H1 (cell line): ENCODE data around the gene TEX38. TPM values are rescaled to one million over a fixed set of nuclear protein-coding genes. Genes with fewer than 3 reads are reported as not detected.
A peak's percentile ranks its signal among the peaks of the same experiment; 100 is the strongest.

Experiments
- CTCF ChIA-PET: fragments of 300-600 bp; sonication (Branson Sonifier 250); formaldehyde crosslinking; loops from one replicate; lab custom pipeline; 2021; ENCODE audit not compliant: partially characterized antibody; lab: Charles Lee
- POLR2A ChIA-PET: fragments of 300-600 bp; sonication (Branson Sonifier 250); formaldehyde crosslinking; loops from one replicate; lab custom pipeline; 2021; ENCODE audit warnings: inconsistent platforms; ENCODE audit not compliant: partially characterized antibody; lab: Charles Lee
- DNase-seq, 2 experiments: peaks; one replicate each; pipeline versions ENCODE4 v3.0.0 to v3.0.0-alpha.2; 2010 to 2022; ENCODE audit warnings: low spot score in 2 of 2, low read depth in 1 of 2, mixed read lengths in 1 of 2
- FAIRE-seq: peaks from 2 replicates; lab custom pipeline; 2011; peaks lifted over from hg19 to GRCh38; lab: Jason Lieb, UNC
- H2AFZ ChIP-seq: 2 replicates; pipeline ENCODE4 v1.8.1; 2012; ENCODE audit warnings: low read length, inconsistent platforms
- H2AK5ac ChIP-seq: 2 replicates; pipeline ENCODE4 v1.6.1; 2013; ENCODE audit warnings: low read depth, low read length
- H2BK120ac ChIP-seq: replicated peaks from 2 replicates; pipeline ENCODE3; 2013; ENCODE audit warnings: low read depth, low read length, inconsistent platforms
- H2BK12ac ChIP-seq: 2 replicates; pipeline ENCODE4 v1.6.1; 2013; ENCODE audit warnings: low read depth, low read length
- H2BK15ac ChIP-seq: 2 replicates; pipeline ENCODE4 v1.6.1; 2013; ENCODE audit warnings: low read length
- H2BK20ac ChIP-seq: 2 replicates; pipeline ENCODE4 v1.6.1; 2013; ENCODE audit warnings: low read length
- H2BK5ac ChIP-seq: 2 replicates; pipeline ENCODE4 v1.6.1; 2013; ENCODE audit warnings: low read depth, low read length
- H3K14ac ChIP-seq: 2 replicates; pipeline ENCODE4 v1.6.1; 2013; ENCODE audit warnings: inconsistent platforms; ENCODE audit not compliant: insufficient read length
- H3K18ac ChIP-seq: 2 replicates; pipeline ENCODE4 v1.6.1; 2013; ENCODE audit warnings: low read length; ENCODE audit errors: extremely low read depth
- H3K23ac ChIP-seq: 2 replicates; pipeline ENCODE4 v1.6.1; 2013; ENCODE audit warnings: inconsistent platforms; ENCODE audit not compliant: insufficient read length
- H3K23me2 ChIP-seq: 2 replicates; pipeline ENCODE4 v1.6.1; 2013; ENCODE audit warnings: low read depth, low read length
- H3K27ac ChIP-seq: 2 replicates; pipeline ENCODE4 v1.6.1; 2011; ENCODE audit warnings: low read depth, low read length, inconsistent platforms
- H3K27me3 ChIP-seq, 4 experiments: replicated peaks in 1 of 4; 1 replicate in 1 of 4; 2 replicates in 3 of 4; pipeline versions ENCODE4 v1.6.1 to v1.8.1; 2011 to 2013; ENCODE audit warnings: low read length in 3 of 4, mild to moderate bottlenecking in 3 of 4, inconsistent platforms in 2 of 4, mixed read lengths in 2 of 4, moderate library complexity in 1 of 4; ENCODE audit not compliant: control insufficient read depth in 3 of 4, insufficient read depth in 3 of 4; ENCODE audit errors: extremely low read depth in 1 of 4
- H3K36me3 ChIP-seq, 4 experiments: 2 replicates each; pipeline versions ENCODE4 v1.6.1 to v1.8.1; 2011 to 2013; ENCODE audit warnings: mild to moderate bottlenecking in 4 of 4, low read length in 3 of 4, moderate library complexity in 2 of 4, control low read depth in 1 of 4, inconsistent platforms in 1 of 4; ENCODE audit not compliant: insufficient read depth in 4 of 4, control insufficient read depth in 2 of 4
- H3K4ac ChIP-seq: replicated peaks from 2 replicates; pipeline ENCODE3; 2013; ENCODE audit warnings: low read length, low read depth, mixed read lengths, inconsistent platforms; ENCODE audit not compliant: insufficient read length
- H3K4me1 ChIP-seq, 4 experiments: replicated peaks in 1 of 4; 1 replicate in 1 of 4; 2 replicates in 3 of 4; pipeline versions ENCODE4 v1.6.1 to v1.8.1; 2011 to 2013; ENCODE audit warnings: low read length in 3 of 4, inconsistent platforms in 2 of 4, mixed read lengths in 1 of 4; ENCODE audit not compliant: insufficient read depth in 4 of 4, control insufficient read depth in 3 of 4
- H3K4me2 ChIP-seq, 2 experiments: 2 replicates each; pipeline versions ENCODE4 v1.6.1 to v1.8.1; 2011 to 2013; ENCODE audit warnings: low read depth in 2 of 2, low read length in 2 of 2, control low read depth in 1 of 2, inconsistent platforms in 1 of 2, mild to moderate bottlenecking in 1 of 2; ENCODE audit not compliant: insufficient read depth in 1 of 2
- H3K4me3 ChIP-seq, 4 experiments: fragments of 200-600, 300-600 bp in 1 of 4; sonication (generic), shearing (Covaris generic), sonication (Bioruptor Twin) in 1 of 4; 2 replicates each; pipeline versions ENCODE4 v1.5.1 to v1.8.1; 2011 to 2016; ENCODE audit warnings: low read length in 4 of 4, low read depth in 3 of 4, control low read depth in 2 of 4, inconsistent platforms in 2 of 4, mild to moderate bottlenecking in 2 of 4, mixed read lengths in 1 of 4, moderate library complexity in 1 of 4; ENCODE audit not compliant: insufficient read depth in 2 of 4; ENCODE audit errors: extremely low read depth in 1 of 4
- H3K56ac ChIP-seq: replicated peaks from 2 replicates; pipeline ENCODE3; 2013; ENCODE audit warnings: low read depth, mild to moderate bottlenecking, mixed read lengths, low read length, inconsistent platforms; ENCODE audit not compliant: insufficient read length
- H3K79me1 ChIP-seq: 2 replicates; pipeline ENCODE4 v1.6.1; 2013; ENCODE audit warnings: low read depth, low read length, control low read depth
- H3K79me2 ChIP-seq, 2 experiments: 2 replicates each; pipeline versions ENCODE4 v1.6.1 to v1.8.1; 2012 to 2013; ENCODE audit warnings: low read length in 2 of 2, mild to moderate bottlenecking in 2 of 2, inconsistent platforms in 1 of 2; ENCODE audit not compliant: insufficient read depth in 2 of 2, control insufficient read depth in 1 of 2
- H3K9ac ChIP-seq, 4 experiments: replicated peaks in 1 of 4; 1 replicate in 1 of 4; 2 replicates in 3 of 4; pipeline versions ENCODE4 v1.6.1 to v1.8.1; 2011 to 2013; ENCODE audit warnings: low read depth in 3 of 4, low read length in 3 of 4, control low read depth in 2 of 4, mild to moderate bottlenecking in 2 of 4, moderate library complexity in 2 of 4, inconsistent platforms in 1 of 4; ENCODE audit errors: extremely low read depth in 1 of 4
- H3K9me3 ChIP-seq, 2 experiments: 2 replicates each; pipeline versions ENCODE4 v1.6.1 to v1.8.1; 2012 to 2013; ENCODE audit warnings: mild to moderate bottlenecking in 2 of 2, moderate library complexity in 2 of 2, control low read depth in 1 of 2, inconsistent platforms in 1 of 2, low read depth in 1 of 2, low read length in 1 of 2, mixed read lengths in 1 of 2; ENCODE audit not compliant: insufficient read depth in 2 of 2
- H4K20me1 ChIP-seq, 2 experiments: replicated peaks in 1 of 2; 2 replicates each; pipeline versions ENCODE3 to v1.8.1; 2011 to 2013; ENCODE audit warnings: inconsistent platforms in 2 of 2, low read length in 2 of 2, mild to moderate bottlenecking in 1 of 2; ENCODE audit not compliant: insufficient read depth in 2 of 2, control insufficient read depth in 1 of 2
- H4K5ac ChIP-seq: 2 replicates; pipeline ENCODE4 v1.6.1; 2013; ENCODE audit warnings: low read length, low read depth, mixed read lengths, inconsistent platforms; ENCODE audit not compliant: insufficient read length
- H4K8ac ChIP-seq: 2 replicates; pipeline ENCODE4 v1.8.0; 2013; ENCODE audit warnings: mild to moderate bottlenecking, moderate library complexity, low read length, inconsistent platforms; ENCODE audit not compliant: insufficient read depth; ENCODE audit errors: extremely low read depth
- H4K91ac ChIP-seq: replicated peaks from 2 replicates; pipeline ENCODE3; 2013; ENCODE audit warnings: low read length, mixed read lengths, inconsistent platforms; ENCODE audit not compliant: insufficient read length
- CEBPB ChIP-seq: IDR thresholded peaks from 2 replicates; pipeline ENCODE4 v1.6.1; 2012; ENCODE audit warnings: low read depth, low read length
- JUN ChIP-seq: IDR thresholded peaks from 2 replicates; pipeline ENCODE4 v1.6.1; 2011; ENCODE audit warnings: low read depth, mild to moderate bottlenecking, improper control_type of control experiment, low read length
- JUND ChIP-seq: IDR thresholded peaks from 2 replicates; pipeline ENCODE4 v1.6.1; 2011; ENCODE audit warnings: mild to moderate bottlenecking, improper control_type of control experiment, low read length
- KDM4A ChIP-seq: IDR thresholded peaks from one replicate; pipeline ENCODE4 v1.7.1; 2012; ENCODE audit warnings: low read depth, mild to moderate bottlenecking, moderate library complexity, low read length, inconsistent platforms; ENCODE audit not compliant: severe bottlenecking
- MAX ChIP-seq: IDR thresholded peaks from 2 replicates; pipeline ENCODE4 v1.6.1; 2012; ENCODE audit warnings: inconsistent platforms
- RFX5 ChIP-seq: IDR thresholded peaks from 2 replicates; pipeline ENCODE4 v1.6.1; 2011; ENCODE audit warnings: low read depth, low read length, improper control_type of control experiment, borderline replicate concordance
- SP1 ChIP-seq: IDR thresholded peaks from 2 replicates; pipeline ENCODE4 v1.6.1; 2011; ENCODE audit warnings: low read depth, low read length
- SRF ChIP-seq: IDR thresholded peaks from 2 replicates; pipeline ENCODE4 v1.6.1; 2011; ENCODE audit warnings: mild to moderate bottlenecking, low read depth, low read length, moderate library complexity
- TAF7 ChIP-seq: optimal IDR thresholded peaks from 2 replicates; pipeline ENCODE3; 2011; ENCODE audit warnings: low read depth, mild to moderate bottlenecking, inconsistent platforms, low read length, moderate library complexity, borderline replicate concordance
- USF2 ChIP-seq: IDR thresholded peaks from 2 replicates; pipeline ENCODE4 v1.6.1; 2011; ENCODE audit warnings: low read length, improper control_type of control experiment
- WGBS, 2 experiments: shearing (Covaris generic) in 1 of 2; methylation state at CpG; one replicate each; pipeline versions ENCODE4 v1.1.6 to v1.1.7; 2013 to 2015; ENCODE audit warnings: low lambda C conversion rate in 2 of 2, mixed read lengths in 2 of 2, inconsistent platforms in 1 of 2, low coverage in 1 of 2, missing lambda C conversion rate in 1 of 2; ENCODE audit not compliant: insufficient replicate concordance in 2 of 2, insufficient coverage in 1 of 2, insufficient read length in 1 of 2; ENCODE audit errors: extremely low coverage in 1 of 2, missing lambda C conversion rate in 1 of 2; 5-methylcytosine and 5-hydroxymethylcytosine counted together
- polyA plus RNA-seq, 7 experiments: library from polyadenylated mRNA; depleted of rRNA in 3 of 7; stranded (reverse) in 5 of 7; unstranded in 2 of 7; fragments of >200 nt in 5 of 7; fragments of 200-250 nt in 2 of 7; gene quantifications; 1 replicate in 5 of 7; 2 replicates in 1 of 7; 4 replicates in 1 of 7; pipeline versions ENCODE4 v1.2.1 to v1.2.3, GENCODE V29; 2011 to 2013; ENCODE audit warnings: missing spikeins in 2 of 7, mixed read lengths in 2 of 7
- total RNA-seq: library from RNA; stranded (reverse); fragmentation: NEBNext Ultra II Directional; extraction: Animal tissue kit (Norgen Biotek cat#: 25700); gene quantifications from 2 replicates; pipeline ENCODE4 v1.2.1, GENCODE V29; 2021

Gene TEX38
- total and polyA plus RNA-seq, 2 of the 8 experiments (the other 6 are each of a cell fraction or from before 2014, with no cell fraction given), result 0.33 TPM; not detected in 1

- Histone ChIP-seq H2AFZ (no peak overlapping the region), H2BK12ac (no peak overlapping the region), H3K4me2 (peak overlapping the region; percentile 80 to 91), H3K4me3 (peak overlapping the region in 2 of 4 experiments; percentile 84 to 95; a peak in 4 of 8 replicates), H3K4me1 (peaks cover 5 to 21% (median 10%) of the 10 kb centered on the region in 4 experiments), H4K8ac (no peak overlapping the region), H3K14ac (no peak overlapping the region), H3K79me1 (peaks cover 10% of the 10 kb centered on the region), H3K56ac (no peak overlapping the region), H3K23me2 (peaks cover 4% of the 10 kb centered on the region), H2AK5ac (no peak overlapping the region), H3K4ac (no peak overlapping the region), H3K27ac (no peak overlapping the region), H2BK15ac (no peak overlapping the region), H2BK120ac (no peak overlapping the region), H3K79me2 (peaks cover 4 to 25% of the 10 kb centered on the region in 2 experiments; a peak in 3 of 4 replicates), H2BK5ac (no peak overlapping the region), H3K9ac (peak overlapping the region in 2 of 4 experiments; percentile 17 to 30; a peak in 1 of 7 replicates), H4K20me1 (peaks cover 7 to 10% of the 10 kb centered on the region in 2 experiments), H3K23ac (no peak overlapping the region), H3K18ac (no peak overlapping the region), H3K9me3 (no peaks in the 10 kb centered on the region), H3K27me3 (no peaks in the 10 kb centered on the region; a peak in 1 of 7 replicates), H4K5ac (no peak overlapping the region), H4K91ac (no peak overlapping the region), H3K36me3 (peaks cover 0 to 31% (median 19%) of the 10 kb centered on the region in 4 experiments; a peak in 6 of 8 replicates), H2BK20ac (no peak overlapping the region)
- ChIA-PET POLR2A (interaction anchor here (3.1 kb wide), 1 partner anchor 10 kb away, joined by 11 read pairs; no protein-coding TSS in a partner anchor), CTCF (interaction anchor here (0.6 to 2.1 kb wide), 5 partner anchors 20 to 190 kb away, joined by 3 to 8 read pairs (median 3); no protein-coding TSS in a partner anchor)
- TF ChIP-seq TAF7 (no peak), JUN (no peak), RFX5 (no peak), JUND (no peak), USF2 (no peak), SRF (no peak), CEBPB (no peak), MAX (no peak), KDM4A (no peak), SP1 (no peak)
- DNase-seq, result no peak
- 78% methylated on average over 9 of the region's 9 CpGs; no CpG with 5 or more reads in 1 of the 2 experiments for WGBS, 2 experiments
- no peak for FAIRE-seq
Observed at GRCh38 chr1:46717654-46718053, 46.0 kb downstream of the TEX38 start.
